Aorta (tissue), 5 donors: ENCODE results near the gene NFAT5. TPM values are rescaled to one million over a fixed set of nuclear protein-coding genes. Genes with fewer than 3 reads are reported as not detected.

Experiments used
- ATAC-seq: fragments of 200-7000 bp; cut with Tn5 transposase; one replicate; pipeline ENCODE4 v1.9.1; 2022; ENCODE audit warnings: moderate library complexity; ENCODE audit not compliant: low FRiP score
- DNase-seq, 2 donors: peaks; one replicate each; pipeline ENCODE4 v3.0.0-alpha.2; 2020
- H3K27ac ChIP-seq, 2 donors: one replicate each; pipeline ENCODE4 v1.5.1; 2013; ENCODE audit warnings: low read length in 2 of 2, mild to moderate bottlenecking in 2 of 2, moderate library complexity in 2 of 2, control low read depth in 1 of 2, inconsistent platforms in 1 of 2, low read depth in 1 of 2
- H3K27me3 ChIP-seq, 2 donors: one replicate each; pipeline ENCODE4 v1.6.1; 2013; ENCODE audit warnings: control low read depth in 1 of 2, low read length in 1 of 2, mild to moderate bottlenecking in 1 of 2, moderate library complexity in 1 of 2; ENCODE audit not compliant: insufficient read depth in 2 of 2, control insufficient read depth in 1 of 2
- H3K36me3 ChIP-seq, 2 donors: one replicate each; pipeline ENCODE4 v1.6.1; 2013; ENCODE audit warnings: control low read depth in 1 of 2, low read length in 1 of 2, mild to moderate bottlenecking in 1 of 2; ENCODE audit not compliant: insufficient read depth in 2 of 2, control insufficient read depth in 1 of 2
- H3K4me1 ChIP-seq, 2 donors: one replicate each; pipeline ENCODE4 v1.6.1; 2013; ENCODE audit warnings: low read length in 2 of 2, control low read depth in 1 of 2, mild to moderate bottlenecking in 1 of 2, moderate library complexity in 1 of 2; ENCODE audit not compliant: insufficient read depth in 2 of 2, control insufficient read depth in 1 of 2
- H3K4me3 ChIP-seq, 2 donors: one replicate each; pipeline ENCODE4 v1.5.1; 2013; ENCODE audit warnings: low read length in 2 of 2, control low read depth in 1 of 2, mild to moderate bottlenecking in 1 of 2
- H3K9me3 ChIP-seq: one replicate; pipeline ENCODE4 v1.6.1; 2013; ENCODE audit warnings: mild to moderate bottlenecking, low read length; ENCODE audit not compliant: control insufficient read depth
- WGBS, 2 donors: extraction: QIAGEN DNeasy Blood & Tissue Kit; methylation state at CpG; one replicate each; pipeline ENCODE4 v1.1.7; 2013; 5-methylcytosine and 5-hydroxymethylcytosine counted together
- intact Hi-C, 2 donors: fragments of 100-400 bp; cut with DNase I; formaldehyde crosslinking; loops; one replicate each; pipeline versions ENCODE4 v1.14.2 to v1.15.0; 2022
- polyA plus RNA-seq, 2 donors: library from polyadenylated mRNA; stranded (reverse); fragments of 200-250 nt; gene quantifications; one replicate each; pipeline ENCODE4 v1.2.3, GENCODE V29; 2013
- total RNA-seq, 2 donors: library from RNA; stranded (reverse); fragmentation: NEBNext Ultra II Directional; extraction: Animal tissue kit (Norgen Biotek cat#: 25700); gene quantifications; one replicate each; pipeline ENCODE4 v1.2.1, GENCODE V29; 2021
- donor health status: healthy with polysubstance abuse.
- donor health status: Bipolar disorder and iron deficiency.
- donor health status: DM: no; HTN: no; CAD: no.
- donor health status: DM: no; HTN: no; CAD: no.
- donor health status: DM: yes; HTN: yes; CAD: no.

Gene NFAT5
- total and polyA plus RNA-seq, 4 donors, result 2.1 to 94.6 (median 36.4) TPM

DNA sequence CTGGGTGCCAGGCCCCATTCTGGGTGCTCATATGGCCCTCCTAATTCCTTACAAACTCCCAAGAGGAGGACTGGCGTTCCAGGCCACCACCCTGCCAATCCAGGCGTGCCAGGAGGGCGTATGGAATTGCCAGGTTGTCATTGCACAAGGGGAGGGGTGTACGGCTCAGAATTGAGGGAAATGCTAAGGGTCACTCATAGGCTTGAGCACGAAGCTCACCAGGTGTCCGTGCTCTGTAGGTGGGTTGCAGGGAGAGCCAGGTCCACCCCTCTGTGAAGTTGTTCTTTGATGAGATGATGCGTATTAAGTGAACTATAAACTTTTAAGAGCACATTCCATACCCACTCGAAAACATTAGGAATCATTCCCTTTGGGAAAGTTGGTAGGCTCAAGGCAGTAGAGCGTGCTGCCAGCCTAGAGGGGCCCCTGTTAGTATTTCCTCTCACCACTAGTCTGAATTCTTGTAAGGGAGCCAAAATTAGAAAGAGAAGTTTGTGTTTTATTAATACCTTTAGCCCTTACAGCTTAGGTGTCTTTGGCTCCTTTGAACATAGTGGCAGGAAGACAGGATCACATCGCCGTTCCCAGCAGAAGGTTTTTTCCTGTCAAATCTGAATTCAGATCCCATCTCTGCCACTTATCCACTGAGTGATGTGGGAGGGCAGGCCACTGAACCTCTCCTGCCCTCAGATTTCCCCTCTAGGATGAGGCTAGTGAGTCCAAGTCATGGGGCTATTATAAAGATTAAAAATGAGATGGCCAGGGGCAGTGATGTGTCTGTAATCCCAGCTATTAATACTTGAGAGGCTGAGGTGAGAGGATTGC is 38.7 kb upstream of the NFAT5 start:
- ATAC-seq (no peak), DNase-seq (no peak)
- Histone ChIP-seq H3K27ac (no peak overlapping the region), H3K27me3 (no peaks in the 10 kb centered on the region), H3K36me3 (no peaks in the 10 kb centered on the region), H3K4me3 (no peak overlapping the region), H3K9me3 (no peaks in the 10 kb centered on the region), H3K4me1 (no peaks in the 10 kb centered on the region)
- intact Hi-C loops, result no loop called here
- WGBS, 2 donors, result 85 to 86% methylated on average over 11 of the region's 11 CpGs

DNA sequence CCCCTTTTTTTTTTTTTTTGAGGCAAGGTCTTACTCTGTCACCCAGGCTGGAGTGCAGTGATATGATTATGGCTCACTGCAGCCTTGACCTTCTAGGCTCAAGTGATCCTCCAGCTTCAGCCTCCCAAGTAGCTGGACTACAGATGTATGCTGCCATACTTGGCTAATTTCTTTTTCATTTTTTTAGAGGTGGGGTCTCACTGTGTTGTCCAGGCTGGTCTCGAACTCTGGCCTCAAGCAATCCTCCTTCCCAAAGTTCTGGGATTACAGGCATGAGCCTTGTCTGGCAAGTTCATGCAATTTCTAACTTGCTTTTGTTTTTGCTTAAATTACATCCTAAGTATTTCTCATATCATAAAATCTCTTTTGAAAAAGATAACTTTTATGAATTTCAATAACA is 33.8 kb upstream of the NFAT5 start:
- no peaks in the 10 kb centered on the region for H3K36me3 ChIP-seq
- DNase-seq (no peak), ATAC-seq (no peak)
- WGBS, 2 donors, result 95 to 96% methylated on average over 1 of the region's 1 CpG
- intact Hi-C loops, result no loop called here
- no peaks in the 10 kb centered on the region for H3K27me3 ChIP-seq
- no peaks in the 10 kb centered on the region for H3K9me3 ChIP-seq
- no peaks in the 10 kb centered on the region for H3K4me1 ChIP-seq
- no peak overlapping the region for H3K27ac ChIP-seq
- no peak overlapping the region for H3K4me3 ChIP-seq

DNA sequence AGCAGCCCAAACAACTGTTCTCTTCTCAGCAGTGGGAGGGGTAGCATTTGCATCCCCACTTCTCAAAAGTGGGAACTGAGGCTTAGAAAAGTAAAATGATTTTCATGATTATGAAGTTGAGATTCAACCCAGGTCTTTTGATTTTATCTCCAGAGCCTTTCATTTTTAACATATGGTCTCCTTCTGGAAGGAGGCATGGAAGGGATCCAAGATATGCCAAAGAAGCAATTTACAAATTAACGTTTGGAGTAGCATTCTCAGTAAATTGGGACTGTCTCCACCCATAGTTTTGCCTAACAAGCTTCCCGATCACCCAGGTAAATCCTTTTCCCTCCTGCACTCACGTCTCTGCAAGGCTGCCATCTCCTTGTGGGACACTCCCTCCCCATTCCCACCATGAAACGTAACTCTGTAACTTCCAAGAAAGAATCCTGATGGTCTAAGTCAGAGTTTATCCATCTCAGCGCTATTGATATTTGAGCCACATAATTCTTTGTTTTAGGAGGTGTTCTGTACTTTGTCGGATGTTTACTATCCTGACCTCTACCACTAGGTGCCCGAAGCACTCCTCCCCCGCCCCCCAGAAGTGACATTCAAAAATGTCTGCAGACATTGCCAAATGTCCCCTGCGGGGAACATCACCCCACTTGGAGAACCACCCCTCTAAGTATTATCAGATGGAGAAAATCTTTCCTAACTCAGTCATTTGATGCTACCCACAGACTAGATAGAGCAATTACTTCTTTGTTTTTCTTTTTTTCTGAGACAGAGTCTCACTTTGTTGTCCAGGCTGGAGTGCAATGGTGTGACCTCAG is 32.9 kb upstream of the NFAT5 start:
- WGBS, 2 donors, result 44 to 48% methylated on average over 9 of the region's 9 CpGs
- ATAC-seq, result no peak
- H3K36me3 ChIP-seq, result no peaks in the 10 kb centered on the region
- H3K27ac ChIP-seq, result no peak overlapping the region
- no peaks in the 10 kb centered on the region for H3K9me3 ChIP-seq
- no peaks in the 10 kb centered on the region for H3K27me3 ChIP-seq
- H3K4me1 ChIP-seq, result no peaks in the 10 kb centered on the region
- no peak for DNase-seq
- intact Hi-C loops, result no loop called here
- no peak overlapping the region for H3K4me3 ChIP-seq

DNA sequence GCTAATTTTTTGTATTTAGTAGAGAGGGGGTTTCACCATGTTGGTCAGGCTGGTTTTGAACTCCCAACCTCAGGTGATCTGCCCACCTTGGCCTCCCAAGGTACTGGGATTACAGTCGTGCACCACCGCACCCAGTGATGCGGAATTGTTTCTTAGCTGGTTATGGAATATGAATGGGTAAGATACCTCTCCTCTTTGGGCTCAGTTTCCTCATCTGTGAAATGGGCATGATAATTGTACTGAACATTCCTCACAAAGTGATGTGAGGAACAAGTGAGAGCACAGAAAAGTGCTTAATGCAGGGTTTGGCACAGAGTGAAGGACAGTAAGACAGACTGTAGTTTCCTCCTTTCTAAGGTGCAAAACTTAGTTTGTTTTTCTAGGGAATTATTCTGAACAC is 31.0 kb upstream of the NFAT5 start:
- H3K4me1 ChIP-seq, result no peaks in the 10 kb centered on the region

DNA sequence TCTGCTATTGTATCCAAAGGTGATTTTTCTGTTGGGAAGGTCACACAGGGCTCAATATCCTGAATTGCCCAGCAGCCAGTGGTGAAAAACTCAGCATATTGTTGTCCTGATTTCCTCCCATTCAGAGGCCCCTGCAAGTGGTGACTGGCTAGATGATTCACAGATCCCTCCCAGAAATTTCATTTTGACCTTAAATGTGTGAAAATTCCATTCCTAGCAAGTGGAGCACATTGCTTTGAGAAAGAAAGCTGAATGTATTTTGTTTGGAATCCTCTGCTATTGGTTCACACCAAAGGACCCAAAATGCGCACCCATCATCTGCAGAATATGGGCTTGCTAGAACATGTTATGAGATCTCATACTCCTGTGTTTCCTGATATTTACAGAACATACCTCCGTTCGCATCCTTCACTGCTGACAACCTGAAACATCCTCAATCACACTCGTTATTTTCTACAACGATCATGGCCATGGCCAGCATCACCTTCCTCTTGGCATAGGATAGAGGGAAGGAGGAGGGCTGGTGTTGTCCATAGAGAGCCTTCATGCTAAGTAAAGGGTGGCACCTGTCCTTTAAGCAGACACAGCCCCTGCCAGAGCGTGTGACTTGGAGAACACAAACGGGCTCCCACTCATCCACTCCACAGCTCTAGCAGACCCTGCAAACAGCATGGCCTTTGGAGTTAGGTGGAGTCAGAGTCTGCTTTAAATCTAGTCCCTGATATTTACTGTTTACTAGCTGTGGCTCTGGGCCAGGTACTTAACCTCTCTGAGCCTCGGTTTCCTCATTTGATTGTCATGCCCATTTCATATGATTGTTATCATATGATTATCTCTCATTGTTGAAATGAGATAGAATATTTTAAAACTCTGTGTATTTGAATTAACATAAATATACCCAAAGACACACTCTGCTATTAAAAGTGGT is 30.4 kb upstream of the NFAT5 start:
- ATAC-seq (no peak), DNase-seq (no peak)
- Histone ChIP-seq H3K4me1 (no peaks in the 10 kb centered on the region), H3K4me3 (no peak overlapping the region), H3K36me3 (no peaks in the 10 kb centered on the region), H3K27me3 (no peaks in the 10 kb centered on the region), H3K9me3 (no peaks in the 10 kb centered on the region), H3K27ac (no peak overlapping the region)
- intact Hi-C loops, result loop anchor here in 1 of 2 donors (2.0 kb wide), 1 partner anchor 23 kb away; no protein-coding TSS in a partner anchor
- 65 to 70% methylated on average over 8 of the region's 8 CpGs for WGBS, 2 donors

More for the DNA sequence above, 31.0 kb upstream of the NFAT5 start:
- Histone ChIP-seq H3K4me3 (no peak overlapping the region), H3K9me3 (no peaks in the 10 kb centered on the region), H3K27me3 (no peaks in the 10 kb centered on the region), H3K36me3 (no peaks in the 10 kb centered on the region), H3K27ac (no peak overlapping the region)
- 95% methylated on average over 3 of the region's 3 CpGs for WGBS, 2 donors
- no peak for DNase-seq
- ATAC-seq, result no peak
- intact Hi-C loops, result no loop called here

DNA sequence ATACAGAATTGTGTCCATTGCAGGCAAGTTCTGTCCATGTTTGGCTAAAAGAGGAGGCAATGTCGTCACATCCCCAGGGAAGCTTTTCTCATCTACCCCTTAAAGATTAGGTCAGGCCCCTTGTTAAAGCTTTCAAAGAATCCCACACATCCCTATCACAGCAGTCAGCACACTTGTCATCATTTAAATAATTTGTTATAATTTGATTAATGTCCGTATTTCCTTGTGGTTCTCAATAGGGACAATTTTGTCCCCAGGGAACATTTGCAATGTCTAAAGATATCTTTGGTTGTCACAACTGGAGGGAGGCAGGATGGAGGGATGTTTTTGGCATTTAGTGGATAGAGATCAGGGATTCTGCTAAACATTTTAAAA is 28.1 kb upstream of the NFAT5 start:
- intact Hi-C loops, result loop anchor here in 1 of 2 donors (2.0 kb wide), 1 partner anchor 21 kb away; no protein-coding TSS in a partner anchor
- Histone ChIP-seq H3K9me3 (no peaks in the 10 kb centered on the region), H3K27me3 (no peaks in the 10 kb centered on the region), H3K27ac (no peak overlapping the region), H3K36me3 (no peaks in the 10 kb centered on the region), H3K4me1 (no peaks in the 10 kb centered on the region), H3K4me3 (no peak overlapping the region)
- no peak for DNase-seq
- WGBS, 2 donors, result 85 to 87% methylated on average over 2 of the region's 2 CpGs
- no peak for ATAC-seq

DNA sequence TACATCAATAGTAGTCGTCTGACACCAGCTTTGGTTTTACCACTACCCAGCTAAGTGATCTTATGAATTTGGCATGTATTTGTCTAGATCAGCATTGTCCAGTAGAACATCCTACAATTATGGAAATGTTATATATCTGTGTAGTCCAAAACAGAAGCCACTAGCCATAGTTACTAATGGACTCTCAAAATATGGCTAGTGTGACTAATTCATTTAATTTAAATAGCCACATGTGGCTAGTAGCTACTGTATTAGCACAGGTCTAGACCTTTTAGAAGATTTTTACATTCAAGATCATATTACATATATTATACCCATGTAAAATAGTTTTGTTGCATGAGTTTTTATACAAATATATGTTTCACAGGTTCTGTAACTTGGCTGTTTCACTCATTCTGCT is 27.0 kb upstream of the NFAT5 start:
- DNase-seq (no peak), ATAC-seq (no peak)
- no peaks in the 10 kb centered on the region for H3K4me1 ChIP-seq
- intact Hi-C loops, result no loop called here
- no peaks in the 10 kb centered on the region for H3K36me3 ChIP-seq
- H3K27ac ChIP-seq, result no peak overlapping the region
- no peaks in the 10 kb centered on the region for H3K9me3 ChIP-seq
- no peak overlapping the region for H3K4me3 ChIP-seq
- no peaks in the 10 kb centered on the region for H3K27me3 ChIP-seq
- WGBS, 2 donors, result 88 to 93% methylated on average over 1 of the region's 1 CpG

DNA sequence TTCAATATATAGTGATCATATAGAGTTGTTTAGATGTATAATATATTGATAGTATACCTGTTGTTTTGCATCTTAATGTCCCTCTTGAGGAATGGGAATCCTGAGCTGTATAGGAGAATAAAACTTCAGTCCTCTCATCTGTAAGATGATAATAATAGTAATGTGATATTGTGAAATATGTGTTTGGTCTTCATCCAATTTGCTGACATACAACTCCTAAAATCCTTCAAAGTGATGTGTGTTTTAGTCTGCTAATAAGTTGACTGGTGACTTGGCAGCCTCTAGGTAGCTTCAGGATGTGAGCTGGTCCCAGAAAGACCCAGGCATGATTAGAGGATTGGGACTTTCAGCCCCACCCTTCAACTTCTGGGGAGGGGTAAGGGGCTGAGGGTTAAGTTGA is 22.8 kb upstream of the NFAT5 start:
- ATAC-seq (no peak), DNase-seq (no peak)
- no peaks in the 10 kb centered on the region for H3K4me1 ChIP-seq
- no peak overlapping the region for H3K4me3 ChIP-seq
- H3K9me3 ChIP-seq, result no peaks in the 10 kb centered on the region
- no peak overlapping the region for H3K27ac ChIP-seq
- intact Hi-C loops, result no loop called here
- H3K36me3 ChIP-seq, result no peaks in the 10 kb centered on the region
- no peaks in the 10 kb centered on the region for H3K27me3 ChIP-seq
